Measurements from ENCODE around the gene APRT. TPM values are rescaled to one million over a fixed set of nuclear protein-coding genes. Genes with fewer than 3 reads are reported as not detected.

APRT gene
- polyA plus RNA-seq, 1 experiment, result 66.8 TPM

GRCh38 chr16:88785106-88785924 lies 26.4 kb downstream of the APRT start, which contains the start of gene PIEZO1:
Gene PIEZO1, minus strand, starts transcription at chr16:88785220. Its CDS starts 256 bp downstream, at chr16:88784964.
- peak within 1 kb of the TSS; percentile 77 for H3K27ac ChIP-seq (ENCODE audit: low read depth, low read length)
- ChIA-PET CTCF (interaction anchor here (0.7 to 2.3 kb wide), 7 partner anchors 11 to 382 kb away, joined by 3 to 8 read pairs (median 4); no protein-coding TSS in a partner anchor), POLR2A (interaction anchor here (0.6 to 1.8 kb wide), 7 partner anchors 12 to 48 kb away, joined by 3 to 35 read pairs (median 4); partner anchors contain the start of gene APRT)
- no peaks in the 10 kb centered on the region; the same call in 1 of the 2 replicates for H3K9me3 ChIP-seq (ENCODE audit: control insufficient read depth, insufficient read depth, low read length)
- TF ChIP-seq, protein P1, sequence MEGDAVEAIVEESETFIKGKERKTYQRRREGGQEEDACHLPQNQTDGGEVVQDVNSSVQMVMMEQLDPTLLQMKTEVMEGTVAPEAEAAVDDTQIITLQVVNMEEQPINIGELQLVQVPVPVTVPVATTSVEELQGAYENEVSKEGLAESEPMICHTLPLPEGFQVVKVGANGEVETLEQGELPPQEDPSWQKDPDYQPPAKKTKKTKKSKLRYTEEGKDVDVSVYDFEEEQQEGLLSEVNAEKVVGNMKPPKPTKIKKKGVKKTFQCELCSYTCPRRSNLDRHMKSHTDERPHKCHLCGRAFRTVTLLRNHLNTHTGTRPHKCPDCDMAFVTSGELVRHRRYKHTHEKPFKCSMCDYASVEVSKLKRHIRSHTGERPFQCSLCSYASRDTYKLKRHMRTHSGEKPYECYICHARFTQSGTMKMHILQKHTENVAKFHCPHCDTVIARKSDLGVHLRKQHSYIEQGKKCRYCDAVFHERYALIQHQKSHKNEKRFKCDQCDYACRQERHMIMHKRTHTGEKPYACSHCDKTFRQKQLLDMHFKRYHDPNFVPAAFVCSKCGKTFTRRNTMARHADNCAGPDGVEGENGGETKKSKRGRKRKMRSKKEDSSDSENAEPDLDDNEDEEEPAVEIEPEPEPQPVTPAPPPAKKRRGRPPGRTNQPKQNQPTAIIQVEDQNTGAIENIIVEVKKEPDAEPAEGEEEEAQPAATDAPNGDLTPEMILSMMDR (IDR thresholded peaks at IDR 0.05; ENCODE audit: low read depth, low read length), result peak; percentile 82
- DNase-seq (ENCODE audit: low read depth, low spot score), result no peak
- no peaks in the 10 kb centered on the region for H3K27me3 ChIP-seq (ENCODE audit: control insufficient read depth, insufficient read depth, low read length)
- peak within 1 kb of the TSS; percentile 75 for H3K4me3 ChIP-seq (ENCODE audit: low read depth, low read length)

DNA sequence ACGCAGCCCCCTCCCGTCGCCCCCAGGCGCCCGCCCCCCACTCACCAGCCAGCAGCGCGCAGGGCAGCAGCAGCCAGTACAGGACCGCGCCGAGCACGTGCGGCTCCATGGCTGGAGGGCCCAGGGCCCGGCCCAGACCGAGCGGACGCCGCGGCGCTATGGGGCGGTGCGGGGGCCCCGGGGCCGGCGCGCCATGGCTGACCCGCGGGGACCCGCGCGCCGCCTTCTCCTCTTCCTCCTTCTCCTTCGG lies 26.9 kb downstream of the APRT start:
- Histone ChIP-seq H3K9me3 (ENCODE audit: control insufficient read depth, insufficient read depth, low read length) (no peaks in the 10 kb centered on the region; the same call in 1 of the 2 replicates), H3K27me3 (ENCODE audit: control insufficient read depth, insufficient read depth, low read length) (no peaks in the 10 kb centered on the region), H3K4me3 (ENCODE audit: low read depth, low read length) (peak overlapping the region; percentile 75), H3K27ac (ENCODE audit: low read depth, low read length) (no peak overlapping the region)
- no peak for DNase-seq (ENCODE audit: low read depth, low spot score)
- ChIA-PET CTCF (interaction anchor here (0.6 to 2.3 kb wide), 12 partner anchors 11 to 382 kb away, joined by 3 to 6 read pairs (median 4); no protein-coding TSS in a partner anchor), POLR2A (interaction anchor here (0.7 to 1.8 kb wide), 5 partner anchors 11 to 48 kb away, joined by 5 to 35 read pairs (median 6); no protein-coding TSS in a partner anchor)
- TF ChIP-seq, protein P1 (IDR thresholded peaks at IDR 0.05; ENCODE audit: low read depth, low read length), result no peak

GRCh38 chr16:88784074-88784855 lies 27.5 kb downstream of the APRT start:
- POLR2A ChIA-PET, result interaction anchor here (0.6 to 1.8 kb wide), 5 partner anchors 10 to 47 kb away, joined by 3 to 35 read pairs (median 5); no protein-coding TSS in a partner anchor
- CTCF ChIA-PET, result interaction anchor here (0.6 to 2.3 kb wide), 13 partner anchors 10 to 383 kb away, joined by 3 to 6 read pairs (median 4); no protein-coding TSS in a partner anchor
- Histone ChIP-seq H3K27me3 (ENCODE audit: control insufficient read depth, insufficient read depth, low read length) (no peaks in the 10 kb centered on the region), H3K9me3 (ENCODE audit: control insufficient read depth, insufficient read depth, low read length) (no peaks in the 10 kb centered on the region; the same call in 1 of the 2 replicates), H3K27ac (ENCODE audit: low read depth, low read length) (peak overlapping the region; percentile 77), H3K4me3 (ENCODE audit: low read depth, low read length) (peak overlapping the region; percentile 75)
- TF ChIP-seq, protein P1 (IDR thresholded peaks at IDR 0.05; ENCODE audit: low read depth, low read length), result peak; percentile 66
- no peak for DNase-seq (ENCODE audit: low read depth, low spot score)

DNA sequence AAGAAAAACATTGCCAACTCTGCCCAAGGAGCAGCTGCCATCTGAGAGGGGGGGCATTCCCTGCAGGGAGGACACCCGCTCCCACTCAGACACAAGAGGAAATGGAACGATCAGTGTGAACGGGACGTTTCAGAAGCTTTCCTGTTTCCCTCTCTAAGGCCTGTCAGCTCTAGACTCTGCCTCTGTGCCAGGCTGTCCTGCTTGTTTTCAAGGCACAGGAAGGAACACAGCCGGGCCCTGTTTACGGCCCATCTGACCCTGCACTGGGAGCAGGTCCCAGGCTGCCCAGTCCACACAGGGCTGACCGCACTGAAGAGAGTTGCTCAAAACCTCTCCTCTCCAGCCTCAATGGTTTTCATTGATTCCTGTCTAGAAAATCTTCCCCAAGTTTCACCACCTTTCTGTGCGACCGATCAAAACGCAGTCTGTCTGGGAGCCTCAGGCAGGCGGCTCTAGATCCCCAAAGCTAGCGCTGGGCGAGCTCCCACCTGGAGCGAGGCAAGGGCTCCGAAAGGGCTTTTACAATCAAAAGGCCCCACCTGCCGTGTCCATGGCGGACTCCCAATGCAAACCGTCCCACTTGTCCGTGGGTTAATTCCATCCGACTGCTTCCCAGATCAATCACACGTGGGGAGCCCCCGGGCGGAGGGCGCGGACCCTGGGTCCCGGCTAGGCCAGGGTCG lies 28.2 kb downstream of the APRT start:
- no peaks in the 10 kb centered on the region for H3K27me3 ChIP-seq (ENCODE audit: control insufficient read depth, insufficient read depth, low read length)
- H3K4me3 ChIP-seq (ENCODE audit: low read depth, low read length), result peak overlapping the region; percentile 75
- ChIA-PET POLR2A (interaction anchor here (0.6 to 3.6 kb wide), 7 partner anchors 10 to 47 kb away, joined by 3 to 35 read pairs (median 5); no protein-coding TSS in a partner anchor), CTCF (interaction anchor here (0.5 to 2.6 kb wide), 9 partner anchors 10 to 410 kb away, joined by 3 to 19 read pairs (median 4); no protein-coding TSS in a partner anchor)
- TF ChIP-seq, protein P1 (IDR thresholded peaks at IDR 0.05; ENCODE audit: low read depth, low read length), result no peak
- no peak for DNase-seq (ENCODE audit: low read depth, low spot score)
- H3K9me3 ChIP-seq (ENCODE audit: control insufficient read depth, insufficient read depth, low read length), result no peaks in the 10 kb centered on the region; the same call in 1 of the 2 replicates
- H3K27ac ChIP-seq (ENCODE audit: low read depth, low read length), result peak overlapping the region; percentile 77

Measured in AG04450 (cell line).